Uterus (tissue), 2 donors: ENCODE measurements around the gene PPP2R5A.

ENCODE experiments used
- CTCF ChIP-seq, 4 experiments: fragments of 200-600 bp in 2 of 4; fragments of 450-650 bp in 2 of 4; sonication (generic) in 2 of 4; IDR thresholded peaks; one replicate each; pipeline ENCODE4 v1.5.1; 2016 to 2019; ENCODE audit warnings: antibody characterized with exemption in 4 of 4, mild to moderate bottlenecking in 2 of 4, moderate library complexity in 1 of 4
- POLR2A ChIP-seq, 2 donors: fragments of 450-650 bp; IDR thresholded peaks; one replicate each; pipeline ENCODE4 v1.6.1; 2016; ENCODE audit warnings: antibody characterized with exemption in 2 of 2, mild to moderate bottlenecking in 1 of 2, moderate library complexity in 1 of 2

- no peak for TF ChIP-seq CTCF (IDR thresholded peaks at IDR 0.05)
- TF ChIP-seq POLR2A (IDR thresholded peaks at IDR 0.05): no peak
These were observed 90.8 kb downstream of the PPP2R5A start for GRCh38 chr1:212375986-212376385.
